Prostate gland (tissue), 2 donors: ENCODE measurements around the gene MFN2. TPM values are rescaled to one million over a fixed set of nuclear protein-coding genes. Genes with fewer than 3 reads are reported as not detected.

Experiments
- DNase-seq: peaks from one replicate; pipeline ENCODE4 v3.0.0-alpha.2; 2019; ENCODE audit warnings: low spot score
- H3K27ac ChIP-seq, 2 donors: fragments of 200-600 bp; sonication (generic); 2 replicates each; pipeline ENCODE4 v1.5.1; 2017 to 2019
- H3K27me3 ChIP-seq: fragments of 200-600 bp; sonication (generic); replicated peaks from 2 replicates; pipeline ENCODE4 v1.5.1; 2019; ENCODE audit not compliant: insufficient read depth
- H3K36me3 ChIP-seq, 2 donors: fragments of 200-600 bp; sonication (generic); 1 replicate in 1 of 2; 2 replicates in 1 of 2; pipeline versions ENCODE4 v1.5.1 to v1.8.1; 2017 to 2019
- H3K4me1 ChIP-seq: fragments of 200-600 bp; sonication (generic); replicated peaks from 2 replicates; pipeline ENCODE4 v1.5.1; 2019
- H3K4me3 ChIP-seq, 2 donors: fragments of 200-600 bp; sonication (generic); 2 replicates each; pipeline ENCODE4 v1.5.1; 2017 to 2019
- H3K9me3 ChIP-seq: fragments of 200-600 bp; sonication (generic); 2 replicates; pipeline ENCODE4 v1.5.1; 2017
- CTCF ChIP-seq, 4 experiments: fragments of 200-600 bp in 2 of 4; fragments of 450-650 bp in 2 of 4; sonication (generic) in 2 of 4; IDR thresholded peaks; 1 replicate in 3 of 4; 2 replicates in 1 of 4; pipeline ENCODE4 v1.5.1; 2016 to 2019; ENCODE audit warnings: antibody characterized with exemption in 4 of 4, mild to moderate bottlenecking in 2 of 4, moderate library complexity in 2 of 4
- POLR2A ChIP-seq: fragments of 450-650 bp; IDR thresholded peaks from one replicate; pipeline ENCODE4 v1.6.1; 2016; ENCODE audit warnings: antibody characterized with exemption, mild to moderate bottlenecking
- POLR2AphosphoS5 ChIP-seq: sonication (generic); formaldehyde crosslinking; IDR thresholded peaks from one replicate; pipeline ENCODE4 v1.6.1; 2017; ENCODE audit warnings: antibody characterized with exemption
- WGBS: methylation state at CpG from one replicate; pipeline ENCODE4 v1.1.5; 2018; 5-methylcytosine and 5-hydroxymethylcytosine counted together
- intact Hi-C: fragments of 100-400 bp; cut with DNase I; formaldehyde crosslinking; loops from one replicate; pipeline ENCODE4 v1.14.2; 2022
- total RNA-seq, 2 donors: library from RNA; depleted of rRNA; stranded (reverse); fragments of >200 nt; gene quantifications; one replicate each; pipeline ENCODE4 v1.1.0, GENCODE V29; 2016

The MFN2 gene
- total RNA-seq, 2 donors from 2014 or later = 55.0 to 92.4 TPM

DNA sequence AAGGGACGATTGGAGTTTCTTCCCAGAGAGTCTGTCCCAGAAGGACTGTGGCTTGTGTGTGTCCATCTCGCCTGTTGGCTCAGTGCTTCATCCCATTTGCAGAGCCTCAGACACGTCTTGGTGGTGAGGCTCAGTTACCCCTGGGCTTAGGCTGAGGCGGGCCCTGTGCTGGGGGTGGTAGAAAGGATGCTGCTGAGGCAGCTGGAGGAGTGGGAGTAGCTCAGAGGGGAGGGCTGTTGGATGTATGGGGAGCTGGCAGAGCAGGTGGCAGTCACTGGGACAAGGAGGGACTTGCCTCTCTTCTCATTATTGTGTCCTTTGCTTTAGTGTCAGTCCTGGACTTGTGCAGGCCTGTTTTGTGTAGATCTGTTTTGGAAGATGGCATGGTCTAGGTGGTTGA lies 31.8 kb downstream of the MFN2 start:
- no peak for DNase-seq
- WGBS = 65% methylated on average over 4 of the region's 4 CpGs
- H3K36me3 ChIP-seq = peaks cover 8 to 9% of the 10 kb centered on the region in 2 donors
- H3K4me3 ChIP-seq = no peak overlapping the region
- TF ChIP-seq CTCF (IDR thresholded peaks at IDR 0.05) = no peak
- no peak for TF ChIP-seq POLR2A
- no peak for TF ChIP-seq POLR2AphosphoS5
- intact Hi-C loops = loop anchor here (10.0 kb wide), 1 partner anchor 107 kb away; no protein-coding TSS in a partner anchor
- no peak overlapping the region for H3K27ac ChIP-seq
- no peaks in the 10 kb centered on the region for H3K4me1 ChIP-seq
- no peaks in the 10 kb centered on the region for H3K9me3 ChIP-seq
- no peaks in the 10 kb centered on the region for H3K27me3 ChIP-seq

DNA sequence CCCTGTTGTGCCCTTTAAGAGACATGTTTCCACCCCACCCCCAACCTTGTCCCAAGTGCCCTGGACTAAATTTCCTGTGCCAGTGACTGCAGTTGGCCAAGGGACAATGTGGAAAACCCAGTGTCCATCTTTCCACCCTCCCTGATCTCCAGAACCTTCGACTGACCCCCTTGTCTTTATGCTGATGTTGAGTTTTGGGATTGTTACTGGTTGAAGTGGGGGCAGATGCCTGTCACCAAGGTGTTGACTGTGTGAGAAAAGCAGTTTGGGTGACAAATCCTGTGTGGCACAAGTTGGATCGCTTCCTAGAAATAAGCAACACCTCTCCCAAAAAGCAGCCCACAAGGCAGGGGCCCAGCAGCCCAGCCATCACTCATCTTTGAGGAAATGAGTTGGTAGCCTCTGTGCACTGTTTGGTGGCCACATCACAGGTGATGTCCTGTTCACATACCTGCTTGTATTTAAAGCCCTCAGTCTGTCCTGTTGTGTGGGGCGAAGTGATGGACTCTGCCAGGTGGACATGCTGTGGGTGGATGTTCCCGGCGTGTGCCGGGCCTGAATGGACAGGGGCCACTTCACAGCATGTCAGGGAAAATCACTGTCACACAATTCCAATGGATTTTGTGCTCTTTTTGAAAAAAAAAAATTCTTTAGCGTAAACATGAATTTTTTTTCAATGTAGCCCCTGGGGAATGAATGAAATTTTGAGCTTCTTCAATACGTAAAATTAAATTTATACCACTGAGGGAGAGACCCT lies 32.5 kb downstream of the MFN2 start:
- no peaks in the 10 kb centered on the region for H3K9me3 ChIP-seq
- intact Hi-C loops = loop anchor here (10.0 kb wide), 1 partner anchor 108 kb away; no protein-coding TSS in a partner anchor
- no peak for DNase-seq
- H3K27ac ChIP-seq = no peak overlapping the region
- no peak overlapping the region for H3K4me3 ChIP-seq
- no peak for TF ChIP-seq POLR2A
- TF ChIP-seq POLR2AphosphoS5 = no peak
- TF ChIP-seq CTCF (IDR thresholded peaks at IDR 0.05) = no peak
- peaks cover 3 to 8% of the 10 kb centered on the region in 2 donors for H3K36me3 ChIP-seq
- no peaks in the 10 kb centered on the region for H3K4me1 ChIP-seq
- no peaks in the 10 kb centered on the region for H3K27me3 ChIP-seq
- 87% methylated on average over 8 of the region's 8 CpGs for WGBS

- no peaks in the 10 kb centered on the region for H3K4me1 ChIP-seq
- H3K9me3 ChIP-seq = no peaks in the 10 kb centered on the region
- intact Hi-C loops = loop anchor here (10.0 kb wide), 1 partner anchor 110 kb away; no protein-coding TSS in a partner anchor
- no peak for DNase-seq
- H3K27me3 ChIP-seq = no peaks in the 10 kb centered on the region
- peaks cover 3 to 8% of the 10 kb centered on the region in 2 donors for H3K36me3 ChIP-seq
- no peak for TF ChIP-seq CTCF (IDR thresholded peaks at IDR 0.05)
- no peak for TF ChIP-seq POLR2AphosphoS5
- no peak for TF ChIP-seq POLR2A
- 76% methylated on average over 16 of the region's 16 CpGs for WGBS
- no peak overlapping the region for H3K27ac ChIP-seq
- no peak overlapping the region for H3K4me3 ChIP-seq
These were observed 34.1 kb downstream of the MFN2 start for GRCh38 chr1:12014141-12014991.

- Histone ChIP-seq H3K27me3 (no peaks in the 10 kb centered on the region), H3K4me3 (no peak overlapping the region), H3K9me3 (no peaks in the 10 kb centered on the region), H3K4me1 (no peaks in the 10 kb centered on the region), H3K27ac (no peak overlapping the region), H3K36me3 (peaks cover 2 to 8% of the 10 kb centered on the region in 2 donors)
- WGBS = 95% methylated on average over 10 of the region's 10 CpGs
- intact Hi-C loops = loop anchor here (10.0 kb wide), 1 partner anchor 110 kb away; no protein-coding TSS in a partner anchor
- TF ChIP-seq POLR2A = no peak
- TF ChIP-seq CTCF (IDR thresholded peaks at IDR 0.05) = no peak
- no peak for DNase-seq
These were observed 34.8 kb downstream of the MFN2 start for GRCh38 chr1:12015001-12015491.
